NAMALWA (cell line): Measurements from ENCODE around the gene ATP6V0A1.
"Not testable (repeated sequence)": the region's sequence is repeated elsewhere in the genome, so short reads cannot be mapped to it uniquely, and the experiment has no call there.

Source experiments
- DNase-seq: peaks from one replicate; pipeline ENCODE4 v3.0.0-alpha.2; 2015; ENCODE audit warnings: low spot score

ATP6V0A1 gene

DNA sequence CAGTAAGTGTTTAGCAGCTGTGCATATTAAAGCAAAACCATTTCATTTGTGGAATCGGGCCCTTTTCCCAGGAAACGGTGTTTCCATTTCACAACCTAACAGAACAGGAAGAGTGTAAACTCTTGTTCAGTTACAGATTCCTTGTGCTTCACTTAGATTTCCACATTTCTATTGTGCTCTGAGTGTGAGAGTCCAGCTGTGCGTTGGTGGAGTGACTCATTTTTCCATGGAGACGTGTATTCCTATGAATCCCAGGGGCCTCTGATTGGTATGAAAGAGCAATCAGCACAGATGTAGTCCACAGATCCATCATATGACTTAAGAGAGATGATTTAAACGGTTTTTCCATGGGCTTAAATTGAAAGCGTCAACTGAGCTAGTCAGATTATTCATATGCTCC, 22.3 kb upstream of the ATP6V0A1 start:
- no peak for DNase-seq

- DNase-seq = peak; percentile 76
These were observed 19.8 kb upstream of the ATP6V0A1 start for GRCh38 chr17:42438600-42439567.

- DNase-seq = no peak
These were observed 17.1 kb upstream of the ATP6V0A1 start for GRCh38 chr17:42441371-42442195.

DNA sequence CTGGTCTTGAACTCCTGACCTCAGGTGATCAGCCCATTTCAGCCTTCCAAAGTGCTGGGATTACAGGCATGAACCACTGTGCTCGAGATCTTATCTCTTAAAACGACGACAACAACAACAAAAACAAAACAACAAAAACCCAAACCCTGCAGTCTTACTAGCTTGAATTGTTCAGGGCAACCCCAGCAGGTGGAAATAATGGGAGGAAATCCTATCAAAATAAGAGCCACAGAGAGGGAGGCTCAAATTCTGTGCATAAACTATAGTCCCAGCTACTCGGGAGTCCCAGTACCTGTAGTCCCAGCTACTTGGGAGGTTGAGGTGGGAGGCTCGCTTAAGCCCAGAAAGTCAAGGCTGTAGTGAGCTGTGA, 16.5 kb upstream of the ATP6V0A1 start:
- no peak for DNase-seq

DNA sequence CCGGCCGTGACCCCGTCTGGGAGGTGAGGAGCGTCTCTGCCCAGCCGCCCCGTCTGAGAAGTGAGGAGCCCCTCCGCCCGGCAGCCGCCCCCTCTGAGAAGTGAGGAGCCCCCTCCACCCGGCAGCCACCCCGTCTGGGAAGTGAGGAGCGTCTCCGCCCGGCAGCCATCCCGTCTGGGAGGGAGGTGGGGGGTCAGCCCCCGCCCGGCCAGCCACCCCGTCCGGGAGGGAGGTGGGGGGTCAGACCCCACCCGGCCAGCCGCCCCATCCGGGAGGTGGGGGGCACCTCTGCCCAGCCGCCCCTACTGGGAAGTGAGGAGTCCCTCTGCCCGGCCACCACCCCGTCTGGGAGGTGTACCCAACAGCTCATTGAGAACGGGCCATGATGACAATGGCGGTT, 9.5 kb upstream of the ATP6V0A1 start:
- not testable (repeated sequence) for DNase-seq

DNA sequence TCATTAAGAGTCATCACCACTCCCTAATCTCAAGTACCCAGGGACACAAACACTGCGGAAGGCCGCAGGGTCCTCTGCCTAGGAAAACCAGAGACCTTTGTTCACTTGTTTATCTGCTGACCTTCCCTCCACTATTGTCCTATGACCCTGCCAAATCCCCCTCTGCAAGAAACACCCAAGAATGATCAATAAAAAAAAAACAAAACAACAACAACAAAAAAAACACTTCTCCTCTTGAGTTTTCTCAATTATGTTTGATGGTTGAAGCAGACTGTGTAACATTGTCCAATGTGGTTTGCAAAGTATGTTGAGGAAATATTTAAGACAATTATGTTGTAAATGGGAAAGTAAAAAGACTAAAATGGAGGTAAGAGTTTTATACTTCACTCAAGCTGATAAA, 8.8 kb upstream of the ATP6V0A1 start:
- not testable (repeated sequence) for DNase-seq

- not testable (repeated sequence) for DNase-seq
These were observed 7.4 kb upstream of the ATP6V0A1 start for GRCh38 chr17:42451270-42451669.

GRCh38 chr17:42453439-42453838, 5.2 kb upstream of the ATP6V0A1 start:
- DNase-seq = peak; percentile 55

- not testable (repeated sequence) for DNase-seq
These were observed 3.7 kb upstream of the ATP6V0A1 start for GRCh38 chr17:42454987-42455386.

GRCh38 chr17:42456223-42457106, 2.2 kb upstream of the ATP6V0A1 start:
- peak; percentile 86 for DNase-seq

DNA sequence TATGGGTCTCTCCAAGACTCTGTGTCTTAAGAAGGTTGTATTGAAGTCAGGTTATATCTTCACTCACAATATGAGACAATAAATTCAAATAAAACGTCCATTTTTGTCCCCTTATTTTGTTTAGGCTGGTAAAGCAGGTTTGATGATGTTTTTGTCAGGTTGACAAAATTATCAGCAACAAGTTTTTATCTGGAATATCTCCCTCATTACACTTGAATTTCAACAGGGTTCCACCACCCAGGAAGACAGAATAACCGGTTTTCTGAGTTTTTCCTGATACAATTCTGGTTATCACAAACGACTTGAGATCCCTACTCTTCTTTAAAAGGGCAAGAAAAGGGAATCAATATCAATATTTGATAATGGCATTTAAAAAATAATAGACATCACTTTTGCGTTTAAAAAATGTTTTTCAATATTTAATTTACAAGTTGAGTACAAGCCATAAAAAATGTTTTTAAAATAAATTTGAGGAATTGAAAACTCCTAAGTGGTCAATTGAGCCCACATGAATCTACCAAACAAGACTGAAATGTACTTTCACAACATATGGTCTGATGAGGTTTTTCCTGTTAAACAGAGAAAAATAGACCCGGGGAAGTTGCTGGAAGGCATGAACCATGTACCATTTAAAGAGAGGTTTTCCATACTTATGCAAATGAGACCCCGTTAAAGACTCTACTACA, 1.4 kb upstream of the ATP6V0A1 start:
- peak; percentile 41 for DNase-seq

GRCh38 chr17:42459256-42459800, 650 bp downstream of the ATP6V0A1 start:
- peak; percentile 60 for DNase-seq

DNA sequence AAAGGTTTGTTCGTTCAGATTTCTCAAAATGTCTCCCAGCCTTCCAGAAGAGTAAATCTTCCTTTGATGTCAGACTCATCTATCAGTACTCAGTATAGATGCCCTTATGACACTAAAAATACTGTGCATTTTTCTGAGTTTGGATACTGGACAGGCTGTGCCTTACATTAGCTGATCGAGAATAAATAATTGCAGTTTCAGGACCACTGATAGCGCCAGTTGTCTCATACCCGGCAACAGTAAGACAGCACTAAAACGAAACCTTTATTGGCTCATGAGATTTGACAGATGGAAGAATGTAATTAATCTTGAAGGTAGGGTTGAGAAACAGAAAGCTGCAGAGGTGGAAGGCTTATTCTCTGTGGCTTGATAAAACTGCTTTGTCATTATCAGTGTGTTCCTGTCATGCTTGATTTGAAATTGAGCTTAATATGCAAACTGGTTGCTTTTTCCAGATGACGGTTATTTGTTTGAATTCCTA, 1.2 kb downstream of the ATP6V0A1 start:
- DNase-seq = peak; percentile 77

GRCh38 chr17:42460371-42460770, 1.7 kb downstream of the ATP6V0A1 start:
- DNase-seq = no peak

DNA sequence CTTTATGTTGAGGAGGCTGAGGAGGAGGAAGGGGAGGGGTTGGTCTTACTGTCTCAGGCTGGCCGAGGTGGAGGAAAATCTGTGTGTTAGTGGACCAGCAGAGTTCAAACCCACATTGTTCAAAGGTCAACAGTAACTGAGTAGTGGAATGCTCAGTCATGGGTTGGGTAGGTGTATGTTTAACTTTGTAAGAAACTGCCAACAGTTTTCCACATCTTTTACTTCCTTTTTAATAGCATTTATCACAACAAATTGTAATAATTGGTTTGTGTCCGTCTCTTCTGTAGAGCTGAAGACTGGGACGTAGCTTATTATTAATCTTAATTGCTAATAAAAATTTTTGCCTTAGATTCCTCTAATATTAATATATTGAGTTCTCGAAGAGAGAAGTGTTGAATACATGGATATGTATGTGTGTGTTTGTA, 5.3 kb downstream of the ATP6V0A1 start:
- DNase-seq = no peak

DNA sequence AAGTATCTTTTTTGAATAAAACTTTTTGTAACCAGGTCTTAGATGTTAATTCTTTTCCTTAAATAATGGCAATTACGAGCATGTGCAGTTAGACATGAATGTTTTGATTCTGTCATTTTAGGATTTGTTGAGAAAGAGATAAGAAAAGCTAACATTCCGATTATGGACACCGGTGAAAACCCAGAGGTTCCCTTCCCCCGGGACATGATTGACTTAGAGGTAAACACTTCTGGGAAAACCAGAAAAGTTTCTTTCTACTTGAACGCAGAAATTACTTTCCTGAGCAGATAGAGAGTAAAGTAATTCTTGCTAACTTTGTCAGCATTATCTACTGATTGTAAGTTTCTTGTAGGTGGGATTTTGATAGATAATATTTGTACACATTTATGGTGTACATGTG, 9.2 kb downstream of the ATP6V0A1 start:
- DNase-seq = no peak

GRCh38 chr17:42472709-42473521, 14.2 kb downstream of the ATP6V0A1 start:
- no peak for DNase-seq

GRCh38 chr17:42474276-42474675, 15.6 kb downstream of the ATP6V0A1 start:
- DNase-seq = no peak

GRCh38 chr17:42475121-42475520, 16.4 kb downstream of the ATP6V0A1 start:
- DNase-seq = no peak

GRCh38 chr17:42475835-42476234, 17.2 kb downstream of the ATP6V0A1 start:
- DNase-seq = no peak
